GM18519 (cell line): ENCODE data around the gene NMRK2.
"Not testable (repeated sequence)": the region's sequence is repeated elsewhere in the genome, so short reads cannot be mapped to it uniquely, and the experiment has no call there.

Experiments
- ATAC-seq: cut with Tn5 transposase; IDR thresholded peaks from one replicate; pipeline ENCODE4 v1.9.1; 2021; ENCODE audit warnings: mild to moderate bottlenecking, moderate library complexity; ENCODE audit not compliant: unreplicated experiment, low FRiP score

Gene NMRK2, protein sequence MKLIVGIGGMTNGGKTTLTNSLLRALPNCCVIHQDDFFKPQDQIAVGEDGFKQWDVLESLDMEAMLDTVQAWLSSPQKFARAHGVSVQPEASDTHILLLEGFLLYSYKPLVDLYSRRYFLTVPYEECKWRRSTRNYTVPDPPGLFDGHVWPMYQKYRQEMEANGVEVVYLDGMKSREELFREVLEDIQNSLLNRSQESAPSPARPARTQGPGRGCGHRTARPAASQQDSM

DNA sequence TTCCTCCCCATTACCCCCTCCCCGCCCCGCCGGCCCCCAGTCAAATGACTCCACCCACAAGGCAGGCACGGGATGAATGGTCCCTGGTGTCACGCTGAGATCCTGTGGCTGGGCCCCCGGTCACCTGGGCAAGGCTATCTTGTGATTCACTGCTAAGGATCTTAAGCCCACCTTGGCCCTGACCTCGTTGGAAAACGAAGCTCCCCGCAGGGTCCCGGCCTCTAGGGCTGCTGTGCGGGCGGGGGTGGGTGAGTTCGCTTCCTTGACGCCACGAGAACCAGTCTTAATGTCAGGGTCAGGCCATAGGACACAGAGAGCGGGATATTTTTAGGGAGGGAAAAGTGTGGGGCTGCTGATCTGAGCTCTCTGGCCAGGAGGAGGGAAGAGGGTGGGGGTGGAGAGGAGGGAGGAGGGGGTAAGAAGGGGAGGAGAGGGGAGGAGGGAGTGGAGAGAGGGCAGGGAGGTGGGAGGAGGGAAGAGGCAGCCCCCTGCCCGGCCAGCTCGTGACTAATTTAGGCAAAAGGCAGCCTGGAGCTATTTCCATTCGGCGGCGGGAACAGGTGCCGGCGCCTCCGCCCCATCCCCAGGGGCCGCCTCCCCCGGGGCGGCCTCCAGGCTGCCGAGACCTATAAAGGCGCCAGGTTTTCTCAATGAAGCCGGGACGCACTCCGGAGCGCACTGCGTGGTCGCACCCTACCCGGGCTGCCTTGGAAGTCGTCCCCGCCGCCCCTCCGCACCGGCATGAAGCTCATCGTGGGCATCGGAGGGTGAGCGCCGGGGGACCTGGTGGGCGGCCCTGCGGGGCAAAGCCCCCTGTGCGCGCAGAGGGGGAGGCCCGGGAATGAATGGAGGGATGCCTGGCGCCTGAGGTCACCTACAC is at the start of gene NMRK2:
NMRK2 (plus strand) TSS at position 139 of the 880 bp plus-strand sequence; CDS start at position 742, 603 bp downstream.
- ATAC-seq = no peak

- ATAC-seq = no peak
Measured at GRCh38 chr19:3890591-3890990, 42.3 kb upstream of the NMRK2 start.

GRCh38 chr19:3893509-3894179 is 39.2 kb upstream of the NMRK2 start:
- ATAC-seq = no peak

DNA sequence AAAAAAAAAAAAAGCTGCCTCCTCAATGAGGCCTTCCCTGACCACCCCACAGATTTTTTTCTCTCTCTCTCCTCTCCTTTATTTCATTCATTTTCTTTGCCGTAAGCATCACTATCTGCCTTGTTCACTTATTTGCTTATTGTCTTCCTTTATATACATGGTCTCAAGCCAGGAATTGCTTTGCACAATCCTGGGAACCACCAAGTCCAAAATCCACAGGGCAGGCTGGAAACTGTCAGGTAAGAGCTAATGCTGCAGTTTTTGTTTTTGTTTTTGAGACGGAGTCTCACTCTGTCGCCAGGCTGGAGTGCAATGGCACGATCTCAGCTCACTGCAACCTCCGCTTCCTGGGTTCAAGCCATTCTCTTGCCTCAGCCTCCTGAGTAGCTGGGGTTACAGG is 37.9 kb upstream of the NMRK2 start:
- not testable (repeated sequence) for ATAC-seq

- no peak for ATAC-seq
Measured at GRCh38 chr19:3895788-3896187, 37.1 kb upstream of the NMRK2 start.

GRCh38 chr19:3897936-3898335 is 34.9 kb upstream of the NMRK2 start:
- ATAC-seq = no peak

DNA sequence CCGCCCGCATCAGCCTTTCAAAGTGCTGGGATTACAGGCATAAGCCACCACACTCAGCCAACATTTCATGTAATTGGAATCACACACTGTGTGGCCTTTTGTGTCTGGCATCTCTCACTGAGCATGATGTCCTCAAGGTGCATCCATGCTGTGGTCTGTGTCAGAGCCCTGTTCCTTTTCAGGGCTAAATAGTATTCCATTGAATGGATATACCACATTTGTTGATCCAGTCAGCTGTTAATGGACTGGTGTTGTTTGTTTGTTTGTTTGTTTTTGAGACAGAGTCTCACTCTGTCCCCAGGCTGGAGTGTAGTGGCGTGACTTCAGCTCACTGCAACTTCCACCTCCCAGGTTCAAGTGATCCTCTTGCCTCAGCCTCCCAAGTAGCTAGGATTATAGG is 34.4 kb upstream of the NMRK2 start:
- ATAC-seq = no peak

DNA sequence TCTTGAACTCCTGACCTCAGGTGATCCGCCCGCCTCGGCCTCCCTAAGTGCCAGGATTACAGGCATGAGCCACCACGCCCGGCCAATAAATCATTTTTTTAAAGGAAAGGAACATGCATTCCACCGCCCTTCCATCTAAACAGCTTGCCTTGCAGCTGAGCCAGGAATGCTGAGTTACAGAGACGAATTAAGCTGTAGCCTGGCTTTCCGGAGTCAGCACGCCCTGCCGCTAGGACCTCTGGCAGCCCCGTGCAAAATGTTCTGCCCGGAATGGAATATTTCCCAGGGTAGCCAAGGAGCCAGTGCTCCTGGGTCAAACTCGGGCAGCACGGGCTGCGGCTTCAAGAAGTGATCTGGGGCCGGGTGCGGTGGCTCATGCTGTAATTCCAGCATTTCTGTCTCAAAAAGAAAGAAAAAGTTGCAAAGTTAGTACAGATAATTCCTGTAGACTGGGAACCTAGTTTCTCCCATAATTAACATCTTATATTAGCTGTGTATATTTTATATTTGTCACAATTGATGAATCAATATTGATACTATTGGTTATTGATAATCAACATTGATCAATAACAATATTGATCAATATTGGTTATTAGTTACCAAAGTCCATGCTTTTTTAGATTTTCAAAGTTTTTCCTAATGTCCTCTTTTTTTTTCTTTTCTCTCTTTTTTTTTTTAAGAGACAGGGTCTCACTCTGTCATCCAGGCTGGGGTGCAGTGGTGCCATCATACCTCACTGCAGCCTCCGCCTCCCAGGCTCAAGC is 33.2 kb upstream of the NMRK2 start:
- no peak for ATAC-seq

DNA sequence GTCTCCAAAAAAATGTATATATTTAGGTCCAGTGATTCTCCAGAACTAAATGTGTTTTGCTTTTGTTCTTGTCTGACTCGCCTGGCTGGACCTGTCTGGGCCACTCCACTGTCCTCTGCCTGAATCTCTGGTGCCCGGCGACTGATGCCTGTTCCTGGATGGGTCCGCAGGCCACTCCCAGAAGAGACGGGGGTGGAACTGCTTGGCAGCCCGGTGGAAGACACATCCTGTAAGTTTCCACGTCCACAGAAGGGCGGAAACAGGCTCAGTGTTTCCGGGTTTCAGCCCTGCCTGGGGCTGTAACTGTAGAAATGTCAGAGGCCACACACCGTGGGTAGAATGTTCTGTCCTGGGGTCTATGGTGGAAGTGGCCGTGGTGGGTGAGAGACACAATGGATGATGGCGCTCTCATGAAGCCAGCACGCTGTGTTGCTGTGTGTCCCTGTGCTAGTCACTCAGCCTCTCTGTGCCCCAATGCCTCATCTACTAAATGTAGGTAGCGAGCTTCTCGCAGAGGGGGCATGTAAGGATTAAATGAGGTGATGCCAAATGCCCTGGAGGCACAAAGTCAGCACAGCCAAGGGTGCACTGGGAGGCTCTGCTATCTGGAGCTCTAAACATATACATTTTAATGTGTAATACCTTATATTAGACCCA is 30.4 kb upstream of the NMRK2 start:
- ATAC-seq = no peak

DNA sequence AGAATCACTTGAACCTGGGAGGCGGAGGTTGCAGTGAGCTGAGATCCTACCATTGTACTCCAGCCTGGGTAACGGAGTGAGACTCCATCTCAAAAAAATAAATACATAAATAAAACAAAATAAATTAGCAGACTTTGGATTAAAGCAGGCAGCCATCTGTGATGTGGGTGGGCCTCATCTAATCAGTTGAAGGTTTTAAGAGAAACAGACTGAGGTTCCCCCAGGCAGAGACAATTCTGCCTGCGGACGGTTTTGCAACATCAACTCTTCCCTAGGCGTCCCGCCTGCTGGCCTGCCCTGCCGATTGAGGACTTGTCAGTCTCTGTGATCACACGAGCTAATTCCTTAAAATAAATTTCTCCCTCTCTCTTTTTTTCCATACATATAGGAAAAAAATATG is 28.6 kb upstream of the NMRK2 start:
- ATAC-seq = no peak

DNA sequence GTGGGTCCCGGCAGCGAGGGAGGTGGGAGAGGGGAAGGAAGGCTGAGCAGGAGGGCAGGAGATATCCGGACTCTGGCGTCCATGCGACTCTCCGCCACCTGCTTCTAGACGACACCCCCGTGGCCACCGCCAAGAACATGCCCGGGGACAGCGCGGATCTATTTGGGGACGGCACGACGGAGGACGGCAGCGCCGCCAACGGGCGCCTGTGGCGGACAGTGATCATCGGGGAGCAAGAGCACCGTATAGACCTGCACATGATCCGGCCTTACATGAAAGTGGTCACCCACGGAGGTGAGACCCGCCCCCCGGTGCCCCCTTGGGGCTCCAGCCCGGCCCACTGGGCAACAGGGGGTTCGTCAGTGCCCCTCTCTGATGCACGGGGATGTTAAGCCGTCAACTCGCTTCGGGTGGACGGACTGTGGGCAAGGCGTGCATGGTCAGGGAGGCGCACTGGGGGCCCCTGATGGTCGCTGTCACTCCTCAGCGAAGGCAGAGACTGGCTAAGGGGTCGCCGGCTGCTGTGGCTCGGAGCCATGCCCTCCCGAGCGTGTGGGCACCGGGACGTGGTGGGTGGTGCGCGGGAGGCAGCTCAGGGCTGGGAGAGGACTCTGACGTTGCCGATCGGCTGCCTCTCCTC is 25.1 kb upstream of the NMRK2 start:
- ATAC-seq = no peak

DNA sequence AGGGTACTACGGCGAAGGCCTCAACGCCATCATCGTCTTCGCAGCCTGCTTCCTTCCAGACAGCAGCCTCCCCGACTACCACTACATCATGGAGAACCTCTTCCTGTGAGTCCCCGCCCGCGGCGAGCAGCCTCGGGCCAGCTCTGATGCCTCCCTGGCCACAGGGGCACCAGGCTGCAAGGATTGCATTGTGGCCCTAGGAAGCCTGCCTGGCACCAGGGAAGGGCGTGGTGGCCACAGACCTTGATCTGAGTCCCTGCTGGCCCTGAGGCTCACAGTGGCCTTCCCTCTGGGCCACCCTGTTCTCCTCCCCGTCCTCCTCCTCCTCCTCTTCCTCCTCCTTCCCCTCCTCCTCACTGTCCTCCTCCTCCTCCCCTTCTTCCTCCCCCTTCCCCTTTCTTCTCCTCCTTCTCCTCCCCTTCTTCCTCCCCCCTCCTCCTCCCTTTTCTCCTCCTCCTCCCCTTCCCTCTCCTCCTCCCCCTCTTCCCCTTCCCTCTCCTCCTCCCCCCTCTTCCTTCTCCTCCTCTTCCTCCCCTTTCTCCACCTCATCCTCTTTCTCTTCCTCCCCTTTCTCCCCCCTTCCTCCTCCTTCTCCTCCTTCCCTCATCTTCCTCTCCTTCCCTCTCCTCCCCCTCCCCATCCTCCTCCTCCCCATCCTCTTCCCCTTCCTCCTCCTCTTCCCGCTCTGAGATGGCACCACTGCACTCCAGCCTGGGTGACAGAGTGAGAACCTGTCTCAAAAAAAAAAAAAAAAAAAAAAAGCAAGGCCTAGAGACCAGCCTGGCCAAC is 24.4 kb upstream of the NMRK2 start:
- no peak for ATAC-seq

GRCh38 chr19:3910105-3910504 is 22.8 kb upstream of the NMRK2 start:
- ATAC-seq = no peak

DNA sequence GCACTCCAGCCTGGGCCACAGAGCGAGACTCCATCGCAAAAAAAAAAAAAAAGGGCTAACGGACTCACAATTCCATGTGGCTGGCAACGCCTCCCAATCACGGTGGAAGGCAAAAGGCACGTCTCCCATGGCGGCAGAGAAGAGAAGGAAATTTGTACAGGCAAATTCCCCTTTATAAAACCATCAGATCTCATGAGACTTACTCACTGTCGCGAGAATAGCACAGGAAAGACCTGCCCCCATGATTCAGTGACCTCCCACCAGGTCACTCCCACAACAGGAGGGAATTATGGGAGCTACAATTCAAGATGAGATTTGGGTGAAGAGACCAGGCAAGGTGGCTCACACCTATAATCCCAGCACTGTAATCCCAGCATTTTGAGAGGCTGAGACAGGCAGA is 18.7 kb upstream of the NMRK2 start:
- no peak for ATAC-seq

GRCh38 chr19:3916033-3916432 is 16.8 kb upstream of the NMRK2 start:
- ATAC-seq = no peak

- ATAC-seq = no peak
Measured at GRCh38 chr19:3919793-3920192, 13.1 kb upstream of the NMRK2 start.

DNA sequence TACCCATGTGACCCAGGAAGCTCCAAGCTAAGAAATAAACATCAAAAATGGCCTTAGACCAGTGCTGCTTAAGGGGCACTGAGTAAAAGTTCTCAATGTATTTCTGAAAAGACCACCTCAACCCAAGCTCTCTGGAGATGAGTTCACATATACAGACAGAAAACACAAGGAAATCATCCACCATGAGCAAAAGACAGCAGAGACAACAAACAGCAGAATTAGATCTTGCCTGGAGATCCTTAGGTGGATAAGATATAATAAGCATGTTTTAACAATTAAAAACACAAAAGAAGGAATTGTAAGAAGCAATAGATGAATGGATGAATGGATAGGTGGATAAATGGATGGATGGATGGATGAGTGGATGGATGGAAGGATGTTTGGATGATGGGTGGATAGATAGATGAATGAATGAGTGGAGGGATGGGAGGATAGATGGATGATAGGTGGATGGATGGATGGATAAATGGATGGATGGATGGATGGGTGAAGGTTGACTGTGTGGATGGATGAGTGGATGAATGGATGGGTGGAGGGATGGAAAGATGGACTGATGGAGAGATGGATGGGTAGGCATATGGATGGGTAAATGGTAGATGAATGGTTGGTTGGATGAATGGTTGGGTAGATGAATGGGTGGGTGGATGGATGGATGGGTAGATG is 9.6 kb upstream of the NMRK2 start:
- no peak for ATAC-seq

- no peak for ATAC-seq
Measured at GRCh38 chr19:3923912-3924311, 9.0 kb upstream of the NMRK2 start.
